ENCODE measurements around the gene CA5A.
"Not testable (repeated sequence)": the region's sequence is repeated elsewhere in the genome, so short reads cannot be mapped to it uniquely, and the experiment has no call there.

Gene CA5A

GRCh38 chr16:87936375-87937230 is at the start of gene CA5A:
CA5A (minus strand) TSS chr16:87936529; CDS start chr16:87936450, 79 bp downstream.
- no peak for DNase-seq

DNA sequence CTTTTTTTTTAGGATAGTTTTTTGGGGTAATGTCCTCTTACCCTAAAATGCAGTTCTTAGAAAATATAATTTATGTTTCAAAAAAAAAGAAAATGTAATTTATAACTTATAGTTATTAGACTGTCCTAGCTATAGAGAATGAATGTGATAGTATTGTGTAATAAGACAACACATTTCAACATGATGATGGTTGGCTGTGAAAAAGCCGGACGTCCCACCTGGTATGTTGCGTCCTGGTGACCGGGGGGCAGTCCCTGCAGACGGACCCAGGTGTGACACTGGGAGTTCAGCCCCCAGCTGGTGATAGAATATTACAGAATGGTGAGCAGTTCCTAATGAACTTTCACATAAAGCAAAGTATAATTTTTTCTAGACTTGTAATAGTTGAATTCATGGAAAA is 49.2 kb upstream of the CA5A start:
- DNase-seq, result not testable (repeated sequence)

DNA sequence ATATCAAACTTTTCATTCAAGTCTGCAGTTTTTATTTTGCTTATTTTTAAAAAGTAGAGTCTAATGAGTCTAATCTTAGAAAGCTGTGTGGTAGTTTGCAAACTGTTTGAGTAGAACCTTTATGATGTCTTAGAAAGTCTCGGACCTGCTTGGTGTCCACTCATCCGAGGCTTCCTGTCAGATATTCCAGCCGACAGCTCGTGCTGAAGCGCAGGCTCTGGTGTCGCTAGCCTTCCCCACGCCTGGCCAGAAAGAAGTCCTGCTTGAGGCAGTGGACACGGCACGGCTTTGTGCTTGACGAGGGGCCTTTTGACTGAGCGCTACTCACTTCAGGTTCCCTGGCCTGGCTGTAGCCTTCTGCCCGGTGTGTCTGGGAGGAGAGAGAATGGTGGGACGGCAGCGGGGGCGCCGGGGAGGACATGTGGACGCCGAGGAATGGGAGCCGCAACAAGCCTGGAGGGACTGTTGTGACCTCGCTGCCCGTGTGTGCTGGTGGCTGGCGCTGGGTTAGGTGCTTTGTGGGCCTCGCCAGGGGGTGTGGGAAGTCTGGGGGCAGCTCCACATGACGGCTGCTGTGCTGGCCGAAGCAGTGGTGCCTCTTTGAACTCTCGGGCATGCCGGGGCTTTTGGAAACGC is 48.4 kb upstream of the CA5A start:
- no peak for DNase-seq

DNA sequence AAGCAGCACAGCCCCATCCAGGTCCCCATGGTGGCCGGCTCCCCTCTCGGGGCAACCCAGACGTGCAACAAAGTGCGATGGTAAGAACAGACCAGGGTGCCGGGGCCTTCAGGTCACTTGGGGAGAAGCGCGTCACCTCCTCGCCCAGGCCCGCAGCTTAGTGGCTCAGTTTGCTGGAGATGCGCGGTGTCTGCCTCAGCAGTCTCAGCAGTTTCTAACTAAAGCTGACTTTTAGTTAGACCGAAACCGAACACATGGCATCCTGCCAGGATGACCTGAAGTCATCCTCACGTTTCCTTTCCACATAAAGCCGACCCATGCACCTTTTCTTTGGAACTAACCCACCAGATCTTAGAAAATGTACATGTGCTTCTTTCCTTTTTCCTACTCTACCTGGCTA is 47.9 kb upstream of the CA5A start:
- DNase-seq, result not testable (repeated sequence)

DNA sequence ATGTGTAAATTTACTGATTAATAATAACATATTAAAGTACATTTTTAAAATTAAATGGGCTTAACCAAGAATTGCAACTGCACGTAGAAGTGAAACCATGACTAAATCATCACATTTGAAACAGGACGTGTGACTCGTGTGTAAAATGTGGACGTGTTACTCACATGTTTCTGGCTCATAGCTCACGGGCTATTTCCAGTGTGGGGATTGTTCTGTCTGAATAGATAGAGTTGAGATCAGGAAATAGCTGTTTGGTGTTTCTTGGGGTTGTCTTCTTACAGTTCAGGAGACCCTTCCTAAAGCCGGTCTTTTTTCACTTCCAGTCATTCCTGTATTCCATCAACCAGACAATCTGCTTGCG is 47.4 kb upstream of the CA5A start:
- not testable (repeated sequence) for DNase-seq

DNA sequence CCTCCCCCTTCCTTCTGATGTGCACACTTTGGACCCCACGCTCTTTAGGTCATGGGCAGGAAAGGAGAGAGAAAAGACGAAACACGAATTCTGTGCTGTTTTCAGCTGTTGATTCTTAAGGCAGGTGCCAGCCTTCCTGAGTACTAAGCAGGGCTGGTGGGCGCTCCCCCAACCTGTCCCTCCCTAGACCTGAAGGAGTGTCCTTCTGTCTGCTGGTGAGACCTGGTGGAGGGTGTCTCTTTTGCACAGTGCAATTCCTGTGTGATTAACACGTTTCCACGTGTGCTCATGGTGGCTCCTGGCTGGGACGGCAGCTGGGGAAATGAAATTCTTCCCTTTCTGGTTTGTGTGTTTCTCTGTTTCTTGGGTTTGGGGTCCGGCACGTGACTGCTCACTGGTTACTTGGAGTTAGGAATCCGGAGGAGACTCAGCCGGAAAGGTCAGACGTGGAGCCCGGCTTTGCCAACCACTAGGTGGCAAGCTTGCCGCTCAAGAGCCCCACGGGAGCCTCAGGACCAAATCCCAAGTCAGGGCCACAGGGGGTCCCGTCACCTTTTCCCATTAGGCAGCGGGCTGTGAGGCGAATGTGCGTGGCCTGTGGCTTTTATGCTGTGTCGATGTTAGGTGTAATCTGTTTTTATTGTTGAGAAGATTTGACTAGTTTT is 46.9 kb upstream of the CA5A start:
- not testable (repeated sequence) for DNase-seq

GRCh38 chr16:87982581-87983041 is 46.3 kb upstream of the CA5A start:
- DNase-seq, result no peak

DNA sequence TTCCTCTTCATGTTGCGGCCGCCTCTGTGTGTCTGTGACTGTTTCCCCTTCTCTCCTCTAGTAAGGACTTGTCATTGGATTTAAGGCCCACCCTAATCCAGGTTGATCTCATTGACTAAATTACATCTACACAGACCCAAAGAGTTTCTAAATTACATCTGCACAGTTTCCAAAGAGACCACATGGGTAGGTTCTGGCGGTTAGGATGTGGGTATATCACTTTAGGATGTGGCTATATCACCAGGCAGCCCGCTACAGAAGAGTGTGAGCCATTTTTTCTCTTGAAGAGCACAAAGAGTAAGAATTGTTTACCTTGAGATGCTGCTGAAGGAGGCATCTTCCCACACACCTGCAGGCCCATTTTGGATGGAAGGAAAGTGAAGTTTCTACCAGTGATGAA is 45.0 kb upstream of the CA5A start:
- DNase-seq, result not testable (repeated sequence)

- not testable (repeated sequence) for DNase-seq
Observed at GRCh38 chr16:87979911-87980630, 43.7 kb upstream of the CA5A start.

GRCh38 chr16:87979352-87979751 is 43.0 kb upstream of the CA5A start:
- no peak for DNase-seq

DNA sequence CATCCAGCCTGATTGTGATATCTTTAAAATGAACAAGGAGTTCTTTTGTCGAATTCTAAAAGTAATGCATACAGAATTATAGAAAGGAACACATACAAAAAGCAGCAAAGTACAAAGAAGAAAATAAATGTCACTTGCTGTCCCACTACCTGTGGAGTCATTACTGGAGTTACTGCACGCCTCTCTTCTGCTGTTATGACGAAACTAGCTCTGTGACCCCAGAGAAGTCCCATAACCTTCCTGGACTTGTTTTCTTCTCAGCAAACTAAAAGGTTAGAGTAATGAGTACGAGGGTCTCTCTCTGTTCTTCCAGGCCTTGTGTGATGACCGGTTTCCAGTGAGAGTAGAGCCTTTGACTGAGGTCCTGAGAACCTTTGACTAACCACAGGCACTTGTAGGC is 41.8 kb upstream of the CA5A start:
- DNase-seq, result no peak

DNA sequence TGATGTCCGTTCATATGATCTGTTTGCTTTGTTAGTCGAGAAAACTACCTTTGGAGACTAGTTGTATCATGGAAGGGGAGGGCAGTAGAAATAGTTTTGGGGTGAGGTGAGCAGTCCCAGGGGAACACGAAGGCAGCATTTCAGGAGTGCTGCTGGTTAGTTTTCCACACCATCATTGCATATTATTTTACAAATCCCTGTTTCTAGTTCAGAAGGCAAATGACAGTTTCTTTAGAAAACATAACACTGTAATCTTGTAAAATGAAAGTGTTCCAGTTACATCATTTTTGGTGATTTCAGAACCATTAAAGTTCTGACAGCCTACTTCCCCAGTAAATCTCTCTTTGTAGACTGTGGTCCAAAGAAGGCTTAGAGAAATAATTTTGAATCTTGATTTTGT is 40.3 kb upstream of the CA5A start:
- no peak for DNase-seq

DNA sequence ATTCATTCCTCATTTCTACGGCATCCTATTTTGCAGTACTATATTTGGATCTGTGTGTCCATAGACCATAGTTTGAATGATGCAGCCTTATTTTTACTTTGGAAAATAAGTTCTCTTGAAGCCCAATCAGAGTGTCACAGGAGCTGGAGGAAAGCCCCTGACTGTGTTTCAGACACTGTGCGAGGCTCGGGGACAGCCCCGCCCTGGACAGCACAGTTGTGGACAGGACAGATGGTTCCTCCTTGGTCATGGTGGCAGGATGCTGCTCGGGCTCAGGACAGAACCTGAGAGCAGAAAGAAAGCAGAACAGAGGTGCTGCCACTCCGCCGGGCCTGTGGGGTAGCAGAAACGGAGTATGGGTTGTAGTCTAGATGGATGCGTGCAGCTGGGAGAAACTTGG is 37.8 kb upstream of the CA5A start:
- no peak for DNase-seq

DNA sequence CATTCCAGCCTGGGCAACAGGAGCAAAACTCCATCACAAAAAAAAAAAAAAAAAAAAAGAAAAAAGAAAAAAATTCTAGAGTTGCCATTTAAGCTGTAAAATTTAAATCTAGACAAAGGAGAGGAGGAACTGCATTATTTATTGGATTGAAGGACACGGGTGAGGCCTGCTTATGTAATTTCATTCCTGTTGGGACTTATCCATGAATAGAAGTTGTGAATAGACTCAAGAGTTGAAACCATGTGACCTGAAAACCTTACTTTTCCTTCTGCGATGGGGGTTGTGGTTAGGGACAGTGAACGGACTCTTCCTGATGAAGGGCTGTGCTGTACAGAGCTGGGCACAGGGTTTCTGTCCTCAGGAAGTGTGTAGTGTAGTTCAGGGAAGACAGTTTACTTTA is 37.4 kb upstream of the CA5A start:
- DNase-seq, result no peak

DNA sequence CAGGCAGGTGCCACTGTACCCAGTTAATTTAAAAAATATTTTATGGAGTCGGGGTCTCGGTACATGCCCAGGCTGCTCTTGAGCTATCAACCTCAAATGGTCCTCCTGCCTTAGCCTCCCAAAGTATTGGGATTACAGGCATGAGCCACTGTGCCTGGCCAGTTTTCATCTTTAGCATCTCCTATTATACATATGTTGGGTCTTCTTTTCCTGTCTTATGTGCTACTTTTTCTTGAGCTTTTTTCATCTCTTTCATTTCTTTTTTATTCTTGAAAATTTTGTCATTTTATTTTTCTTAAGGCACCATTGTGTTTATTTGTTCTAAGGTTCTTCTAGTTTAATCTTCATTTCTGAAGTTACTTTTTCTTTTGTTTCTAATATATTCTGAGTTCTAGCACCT is 35.6 kb upstream of the CA5A start:
- no peak for DNase-seq

DNA sequence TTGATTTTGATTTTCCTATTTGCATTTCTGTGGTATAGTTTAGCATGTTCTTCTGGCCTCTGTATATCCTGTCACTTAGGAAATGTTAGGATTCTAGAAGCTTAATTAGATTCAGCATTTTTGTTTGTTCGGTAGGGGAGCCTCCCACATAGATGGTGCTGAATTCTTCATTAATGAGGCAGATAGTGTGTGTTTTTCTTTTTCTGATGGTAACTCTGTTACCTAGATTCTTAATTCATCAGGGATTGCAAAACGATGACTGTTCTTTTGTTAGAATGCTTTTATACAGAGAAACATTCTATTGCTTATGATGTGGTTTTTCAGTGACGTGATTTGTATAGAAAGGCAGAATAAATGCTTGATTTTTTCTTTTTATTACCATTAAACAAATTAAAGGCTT is 33.9 kb upstream of the CA5A start:
- DNase-seq, result no peak

DNA sequence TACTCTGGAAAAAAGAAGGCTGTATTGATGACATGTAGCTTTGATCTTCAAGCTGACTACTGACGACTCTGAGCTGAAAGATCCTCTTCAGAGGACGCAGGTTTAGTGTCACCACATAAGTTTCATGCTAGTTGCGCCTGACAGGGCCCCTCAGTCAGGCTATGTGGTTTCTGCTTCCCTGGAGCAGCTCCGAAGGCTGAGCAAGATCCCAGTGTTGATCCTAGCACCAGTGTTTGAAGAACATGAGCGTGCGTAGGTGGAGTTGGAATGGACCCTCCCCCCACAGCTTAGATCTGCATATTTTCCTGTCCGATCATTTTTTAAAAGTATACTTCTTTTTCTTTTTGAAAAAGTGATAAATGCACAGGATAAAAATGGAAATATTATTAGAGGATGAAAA is 32.2 kb upstream of the CA5A start:
- DNase-seq, result no peak

DNA sequence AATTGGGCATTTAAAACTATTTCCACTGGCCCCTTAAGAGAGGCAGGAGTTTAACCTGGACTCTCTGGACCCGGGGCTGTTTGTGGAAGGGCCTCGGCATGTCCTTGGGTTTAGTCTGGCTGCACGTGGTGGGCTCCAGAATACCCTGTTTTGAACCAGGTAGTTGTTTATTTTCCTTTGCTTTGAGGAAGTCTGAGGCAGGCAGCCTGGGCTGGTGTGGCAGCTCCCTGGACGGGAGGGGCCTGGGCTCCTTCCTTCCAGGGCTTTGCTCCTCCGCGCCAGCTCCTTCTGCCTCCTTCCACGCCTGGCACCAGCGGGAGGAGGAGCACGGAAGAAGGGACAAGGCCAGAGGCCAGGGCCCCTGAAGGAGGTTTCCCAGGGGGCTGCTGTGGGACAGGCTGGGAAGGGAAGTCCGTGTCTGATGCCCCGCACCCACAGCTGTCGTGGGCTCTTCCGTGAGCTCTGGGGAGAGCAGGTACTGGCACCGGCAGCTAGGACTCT is 30.4 kb upstream of the CA5A start:
- DNase-seq, result no peak

DNA sequence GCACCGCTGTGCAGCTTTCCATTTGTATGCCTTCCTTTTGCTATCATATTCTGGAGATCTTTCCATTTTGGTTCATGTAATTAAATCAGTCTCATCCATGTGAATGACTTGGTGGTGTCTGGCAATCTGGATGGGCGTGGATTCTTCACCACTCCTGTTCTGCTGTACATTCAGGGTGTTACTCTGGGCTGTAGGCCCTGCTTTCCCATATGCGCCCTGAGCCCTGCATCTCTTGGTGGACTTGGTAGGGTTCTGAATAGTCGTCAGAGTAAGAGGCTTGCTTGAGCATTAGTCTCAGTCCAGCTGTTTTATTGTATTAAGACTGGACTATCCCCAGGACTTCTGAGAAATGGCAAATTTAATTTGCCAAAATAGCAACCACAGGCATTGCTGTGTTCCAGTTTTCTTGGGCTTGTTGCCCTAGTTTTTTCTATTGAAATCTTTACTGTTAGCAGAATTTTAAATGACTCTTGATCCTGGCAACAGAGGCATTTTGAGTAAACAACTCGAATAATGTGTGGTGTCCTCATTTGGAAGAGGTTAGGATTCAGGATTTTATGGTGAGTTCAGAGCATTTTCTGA is 29.8 kb upstream of the CA5A start:
- DNase-seq, result no peak

GRCh38 chr16:87965417-87965816 is 29.1 kb upstream of the CA5A start:
- no peak for DNase-seq

DNA sequence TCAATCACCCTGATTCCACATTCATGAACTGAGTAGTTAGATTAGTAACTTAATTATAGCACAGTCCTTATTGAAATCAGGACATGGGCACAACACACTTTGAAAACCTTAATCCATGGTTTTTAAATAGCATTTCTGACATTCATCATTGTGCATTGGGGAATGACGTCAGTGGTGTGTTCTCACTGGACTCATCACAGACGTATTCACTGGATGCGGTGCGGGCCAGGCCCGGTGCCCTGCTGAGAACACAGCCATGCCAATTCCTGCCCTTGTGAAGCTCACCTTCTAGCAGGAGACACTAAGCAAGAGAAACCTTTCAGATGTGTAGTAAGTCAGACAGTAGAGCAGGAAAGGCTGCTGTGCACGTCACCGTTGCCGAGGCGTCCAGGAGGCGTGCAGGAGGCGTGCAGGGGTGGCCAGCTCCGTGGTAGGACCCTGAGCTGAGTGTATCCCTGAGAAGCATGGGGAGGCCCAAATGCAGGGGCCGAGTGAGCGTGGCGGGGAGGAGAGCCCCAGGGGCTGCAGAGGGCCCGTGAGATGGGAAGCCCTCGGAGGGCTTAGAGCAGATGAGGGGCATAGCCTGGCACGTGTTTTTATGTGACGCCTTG is 27.8 kb upstream of the CA5A start:
- no peak for DNase-seq

DNA sequence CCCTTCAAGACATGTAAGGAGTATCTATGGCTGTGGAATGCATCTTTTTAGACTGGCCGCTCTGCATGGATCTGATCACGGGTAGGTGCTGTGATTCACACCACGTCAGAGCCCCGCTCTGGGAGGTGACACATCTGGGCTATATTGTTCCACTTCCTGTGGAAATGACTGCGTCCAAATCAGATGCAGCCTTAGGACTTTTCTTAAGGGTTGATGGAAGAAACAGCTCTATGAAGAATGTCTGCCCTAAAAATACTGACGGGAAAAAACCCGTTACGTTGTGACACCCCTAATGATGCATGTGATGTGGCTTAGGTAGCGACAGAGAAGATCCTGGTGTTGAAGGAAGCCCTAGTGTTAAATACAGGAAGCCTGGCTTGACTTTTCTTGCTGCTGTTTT is 27.1 kb upstream of the CA5A start:
- no peak for DNase-seq

Measured in T1000 (cell line).